ENCODE data around the gene SDK1. TPM values are rescaled to one million over a fixed set of nuclear protein-coding genes. Genes with fewer than 3 reads are reported as not detected.
"Not testable (repeated sequence)": the region's sequence is repeated elsewhere in the genome, so short reads cannot be mapped to it uniquely, and the experiment has no call there.

Gene SDK1
- total RNA-seq, 1 donor from 2014 or later = 1.1 TPM

DNA sequence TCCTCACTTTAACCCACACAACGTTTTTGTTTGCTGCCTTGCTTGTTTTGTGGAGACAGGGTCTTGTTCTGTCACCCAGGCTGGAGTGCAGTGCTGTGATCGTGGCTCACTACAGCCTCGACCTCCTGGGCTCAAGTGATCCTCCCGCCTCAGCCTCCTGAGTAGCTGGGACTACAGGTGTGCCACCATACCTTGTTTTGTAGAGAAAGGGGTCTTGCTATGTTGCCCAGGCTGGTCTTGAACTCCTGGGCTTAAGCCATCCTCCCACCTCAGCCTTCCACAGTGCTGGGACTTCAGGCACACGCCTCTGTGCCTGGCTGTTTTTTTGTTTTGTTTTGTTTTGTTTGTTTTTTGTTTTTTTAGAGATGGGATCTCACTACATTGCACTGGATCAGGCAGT, 935.8 kb downstream of the SDK1 start:
- DNase-seq (ENCODE audit: low read depth, low spot score) = not testable (repeated sequence)

DNA sequence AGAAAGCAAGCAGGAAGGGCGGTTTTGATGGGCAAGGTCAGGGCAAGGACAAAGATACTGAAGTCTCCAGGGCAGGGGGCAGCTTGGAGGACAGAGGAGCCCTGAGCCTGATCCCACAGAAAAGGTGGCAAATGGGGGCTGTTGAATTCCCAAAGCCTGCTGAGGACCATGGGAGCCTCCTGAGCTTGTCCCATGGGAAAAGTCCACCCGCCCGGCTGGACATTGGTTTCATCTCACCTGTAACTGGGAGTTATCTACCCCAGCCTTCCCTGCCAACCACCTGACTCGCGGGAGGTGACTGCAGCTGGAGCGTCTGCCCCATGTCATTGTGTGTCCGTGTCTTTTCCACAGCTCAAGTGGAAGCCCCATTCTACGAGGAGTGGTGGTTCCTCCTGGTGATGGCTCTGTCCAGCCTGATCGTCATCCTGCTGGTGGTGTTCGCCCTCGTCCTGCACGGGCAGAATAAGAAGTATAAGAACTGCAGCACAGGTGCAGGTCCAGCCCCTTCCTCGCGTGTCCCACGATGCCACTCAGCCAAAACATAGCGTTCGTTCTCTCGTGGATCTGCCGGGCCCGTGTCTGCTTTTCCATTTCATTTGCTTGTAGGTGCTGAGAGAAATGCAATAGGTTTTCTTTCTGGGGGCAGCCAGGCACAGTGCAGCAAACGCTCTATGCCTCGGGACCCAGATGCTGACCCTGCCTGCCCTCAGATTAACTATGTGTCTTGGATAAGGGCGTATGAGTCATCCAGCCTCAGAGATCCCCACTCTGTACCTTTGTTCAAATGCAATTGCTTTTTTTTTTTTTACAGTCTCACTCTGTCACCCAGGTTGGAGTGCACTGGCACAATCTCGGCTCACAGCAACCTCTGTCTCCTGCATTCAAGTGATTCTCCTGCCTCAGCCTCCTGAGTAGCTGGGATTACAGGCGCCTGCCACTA, 936.5 kb downstream of the SDK1 start:
- DNase-seq (ENCODE audit: low read depth, low spot score) = no peak

DNA sequence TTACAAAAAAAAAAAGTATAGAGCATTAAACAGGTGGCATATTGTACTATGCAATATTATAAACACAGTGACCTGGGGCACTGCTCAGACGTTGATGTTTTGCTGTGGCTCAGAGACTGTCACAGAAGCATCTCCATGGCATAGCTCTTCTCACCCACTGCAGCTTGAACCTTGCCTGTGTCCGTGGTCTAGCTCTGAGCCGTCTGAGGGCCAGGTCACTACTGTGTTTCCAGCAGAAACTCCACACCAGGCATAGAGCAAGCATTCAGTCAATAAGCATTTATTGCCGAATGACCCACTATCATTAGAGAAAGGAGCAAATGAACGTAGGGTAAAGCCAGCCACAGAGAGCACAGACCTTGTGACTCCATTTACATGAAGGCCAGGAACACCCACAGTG, 937.8 kb downstream of the SDK1 start:
- no peak for DNase-seq (ENCODE audit: low read depth, low spot score)

DNA sequence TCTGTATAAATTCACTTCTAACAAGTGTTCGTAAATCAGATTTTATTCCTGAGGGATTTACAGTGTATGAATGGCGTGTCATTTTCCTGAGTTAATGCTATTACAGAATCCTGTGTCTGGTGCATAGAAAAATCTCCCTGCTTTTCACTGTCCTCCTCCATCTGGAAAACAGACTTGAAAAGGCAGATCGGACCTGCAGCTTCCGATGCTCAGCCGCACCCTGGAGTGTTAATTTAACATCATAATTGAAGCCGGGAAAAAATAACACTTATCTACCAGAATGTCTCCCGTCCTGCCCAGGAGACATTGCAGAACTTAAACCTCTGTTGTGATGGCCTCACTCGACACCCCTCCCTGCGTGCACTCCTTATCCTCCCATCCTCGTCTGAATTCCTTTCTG, 939.0 kb downstream of the SDK1 start:
- no peak for DNase-seq (ENCODE audit: low read depth, low spot score)

DNA sequence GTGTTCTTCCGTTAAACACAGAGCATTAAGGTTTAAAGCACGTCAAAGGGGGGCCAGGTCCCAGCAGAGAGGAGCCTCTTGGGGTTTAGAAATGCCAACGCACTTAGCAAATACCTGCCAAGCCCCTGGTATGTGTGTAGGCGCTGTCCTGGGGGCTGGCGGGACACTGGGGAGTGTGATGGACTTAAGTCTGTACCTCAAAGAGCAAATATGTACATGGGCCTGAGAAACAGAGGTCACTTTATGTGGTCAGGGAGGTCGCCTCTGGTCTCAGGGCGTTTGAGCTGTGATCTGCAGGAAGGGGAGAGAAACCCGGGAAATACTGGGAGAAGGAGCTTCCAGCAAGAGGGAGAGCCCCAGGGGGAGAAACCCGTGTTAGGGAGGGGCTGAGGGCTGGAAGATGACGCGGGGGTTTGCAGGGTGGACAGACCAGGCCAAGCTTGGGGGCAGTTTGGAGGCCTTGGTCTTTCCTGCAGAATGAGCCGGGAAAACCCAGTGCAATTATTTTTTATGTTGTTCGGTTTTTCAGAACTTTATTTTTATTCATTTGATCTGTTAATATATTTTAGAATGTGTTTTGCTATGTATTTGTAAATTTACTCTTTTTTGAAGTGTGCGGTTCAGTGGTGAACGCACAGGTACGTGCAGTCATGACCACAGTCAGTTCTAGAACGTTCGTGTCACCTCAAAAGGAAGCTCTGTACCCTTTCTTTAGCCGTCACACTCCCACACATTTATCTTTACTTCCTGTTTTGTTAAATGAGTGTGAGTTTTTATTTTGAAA, 939.7 kb downstream of the SDK1 start:
- no peak for DNase-seq (ENCODE audit: low read depth, low spot score)

DNA sequence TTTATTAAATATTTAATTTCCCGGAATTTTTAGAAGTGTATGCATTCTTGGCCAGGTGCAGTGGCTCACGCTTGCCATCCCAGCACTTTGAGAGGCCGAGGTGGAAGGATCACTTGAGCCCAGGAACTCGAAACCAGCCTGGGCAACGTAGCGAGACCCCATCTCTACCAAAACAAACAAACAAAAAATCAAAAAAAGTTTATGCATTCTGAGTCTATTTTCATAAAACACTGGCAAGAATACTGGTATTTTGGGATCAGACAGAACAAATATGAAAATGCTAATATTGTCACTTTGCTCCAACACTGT, 940.2 kb downstream of the SDK1 start:
- no peak for DNase-seq (ENCODE audit: low read depth, low spot score)

DNA sequence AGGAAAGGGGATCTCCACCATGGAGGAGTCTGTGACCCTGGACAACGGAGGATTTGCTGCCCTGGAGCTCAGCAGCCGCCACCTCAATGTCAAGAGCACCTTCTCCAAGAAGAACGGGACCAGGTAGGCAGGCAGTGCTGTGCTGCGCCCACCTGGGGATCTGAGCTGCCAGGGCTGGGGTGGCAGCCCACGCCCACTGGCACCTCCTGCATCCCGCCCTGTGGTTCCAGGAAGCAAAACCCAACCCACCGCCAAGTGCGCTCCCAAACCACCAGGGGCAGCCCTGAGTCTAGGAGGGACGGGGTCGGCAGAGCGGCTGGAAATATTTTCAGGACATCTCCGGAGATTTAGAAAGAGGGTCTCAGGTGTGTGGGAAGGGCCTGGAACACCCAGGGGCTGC, 940.7 kb downstream of the SDK1 start:
- DNase-seq (ENCODE audit: low read depth, low spot score) = no peak

DNA sequence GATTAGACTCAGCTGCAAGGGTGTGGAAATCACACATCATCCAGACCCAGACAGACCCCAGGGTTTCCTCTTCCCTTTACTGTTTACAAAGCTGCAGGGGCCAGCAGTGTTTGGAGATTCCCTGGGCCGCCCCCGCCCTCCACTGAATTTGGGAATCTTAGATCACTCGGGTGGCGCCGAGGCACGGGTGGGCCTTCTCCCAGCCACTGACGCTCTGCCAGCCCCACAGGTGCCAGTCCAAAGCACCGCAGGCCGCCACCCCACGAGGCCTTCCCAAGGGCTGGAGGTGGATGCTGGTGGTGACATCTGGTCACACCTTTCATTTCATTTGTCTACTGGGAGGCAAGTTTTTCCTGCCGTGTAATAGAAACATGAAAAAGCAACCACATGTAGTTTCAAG, 941.7 kb downstream of the SDK1 start:
- no peak for DNase-seq (ENCODE audit: low read depth, low spot score)

DNA sequence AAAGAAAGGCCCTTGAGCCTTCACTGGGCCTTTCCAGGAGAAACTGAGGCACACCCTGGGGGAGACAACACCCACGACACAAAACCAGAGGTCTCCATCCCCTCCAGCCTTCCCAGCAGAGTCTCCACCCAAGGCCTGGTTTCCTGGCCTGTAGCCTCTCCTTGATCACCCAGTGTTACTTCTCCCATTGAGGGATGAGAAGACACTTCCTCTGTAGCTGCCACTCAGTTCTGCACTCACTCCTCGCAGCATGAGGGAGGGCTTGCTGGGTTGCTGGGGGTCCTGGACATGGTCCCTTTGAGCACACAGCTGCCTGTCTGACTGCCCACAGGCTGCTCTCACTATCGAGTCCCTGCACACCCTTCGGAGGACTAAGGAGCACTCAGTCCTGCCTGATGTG, 943.0 kb downstream of the SDK1 start:
- no peak for DNase-seq (ENCODE audit: low read depth, low spot score)

DNA sequence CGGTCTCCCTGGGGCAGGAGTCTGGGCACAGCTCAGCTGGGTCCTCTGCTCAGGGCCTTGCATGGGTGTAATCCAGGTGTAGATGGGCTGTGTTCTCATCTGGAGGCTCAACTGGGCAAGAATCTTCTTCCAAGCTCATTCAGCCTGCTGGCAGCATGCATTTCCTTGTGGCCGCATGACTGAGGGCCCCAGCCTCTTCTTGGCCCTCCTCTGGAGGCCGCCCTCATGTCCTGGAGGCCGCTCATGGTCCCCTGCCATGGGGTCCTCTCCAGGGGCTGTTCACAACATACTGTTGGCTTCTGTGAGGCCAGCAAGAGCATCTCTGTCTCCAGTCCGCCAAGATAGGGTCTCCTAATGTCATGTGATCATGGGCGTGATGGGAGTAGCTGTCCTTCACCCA, 943.6 kb downstream of the SDK1 start:
- DNase-seq (ENCODE audit: low read depth, low spot score) = no peak

DNA sequence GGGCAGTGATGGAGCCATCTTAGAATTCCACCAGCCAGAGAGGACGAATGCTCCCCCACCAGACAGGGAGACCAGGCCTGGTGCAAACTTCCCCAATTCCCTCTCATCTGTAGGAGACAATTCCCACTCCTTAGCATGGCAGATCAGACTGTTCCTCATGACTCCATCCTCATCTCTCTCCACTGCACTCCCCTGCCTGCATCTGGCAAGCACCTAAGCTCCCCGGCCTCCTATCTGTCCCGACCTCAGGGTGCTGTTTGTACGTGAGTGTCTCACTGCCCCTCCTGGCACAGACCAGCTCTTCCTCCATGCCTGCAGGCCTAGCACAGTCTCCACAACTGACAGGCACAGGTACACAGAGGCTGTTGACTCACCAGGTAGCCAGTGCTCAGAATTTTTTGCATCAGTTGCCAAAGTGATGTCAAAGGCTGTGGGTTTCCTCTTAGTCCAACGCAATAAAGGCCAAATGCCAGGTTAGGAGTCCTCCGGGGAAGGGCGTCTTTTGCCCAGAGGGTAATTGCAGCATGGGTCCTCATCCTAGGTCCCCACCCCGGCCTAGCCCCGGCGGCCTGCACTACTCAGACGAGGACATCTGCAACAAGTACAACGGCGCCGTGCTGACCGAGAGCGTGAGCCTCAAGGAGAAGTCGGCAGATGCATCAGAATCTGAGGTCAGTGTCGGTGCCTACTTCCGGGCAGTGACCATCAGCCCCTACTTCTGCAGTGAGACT, 944.2 kb downstream of the SDK1 start:
- no peak for DNase-seq (ENCODE audit: low read depth, low spot score)

DNA sequence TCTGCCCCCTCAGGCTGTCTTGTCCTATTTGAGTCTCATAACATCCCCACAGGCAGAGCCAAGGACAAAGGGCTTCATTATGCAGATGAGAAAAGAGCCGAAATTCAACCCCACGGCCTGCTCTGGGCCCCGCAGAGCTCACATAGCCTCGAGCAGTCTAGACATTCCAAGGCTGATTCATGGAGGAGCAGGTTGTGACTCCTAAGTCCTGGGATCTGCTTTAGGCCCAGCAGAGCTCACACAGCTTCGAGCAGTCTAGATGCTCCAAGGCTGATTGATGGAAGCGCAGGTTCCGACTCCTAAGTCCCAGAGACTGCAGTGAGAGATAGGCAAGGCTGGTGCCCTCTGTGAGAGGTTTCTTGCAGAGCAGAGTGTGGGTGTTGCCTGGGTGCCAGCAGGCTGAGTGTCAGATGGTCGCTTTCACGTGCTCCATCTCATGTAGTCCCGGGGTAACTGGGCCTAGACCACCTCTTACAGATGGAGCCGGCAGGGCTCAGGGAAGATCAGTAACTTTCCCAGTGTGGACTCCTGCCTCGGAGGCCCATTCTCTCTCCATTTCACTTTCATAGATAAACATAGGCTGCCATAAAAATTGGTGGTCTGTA, 944.9 kb downstream of the SDK1 start:
- no peak for DNase-seq (ENCODE audit: low read depth, low spot score)

DNA sequence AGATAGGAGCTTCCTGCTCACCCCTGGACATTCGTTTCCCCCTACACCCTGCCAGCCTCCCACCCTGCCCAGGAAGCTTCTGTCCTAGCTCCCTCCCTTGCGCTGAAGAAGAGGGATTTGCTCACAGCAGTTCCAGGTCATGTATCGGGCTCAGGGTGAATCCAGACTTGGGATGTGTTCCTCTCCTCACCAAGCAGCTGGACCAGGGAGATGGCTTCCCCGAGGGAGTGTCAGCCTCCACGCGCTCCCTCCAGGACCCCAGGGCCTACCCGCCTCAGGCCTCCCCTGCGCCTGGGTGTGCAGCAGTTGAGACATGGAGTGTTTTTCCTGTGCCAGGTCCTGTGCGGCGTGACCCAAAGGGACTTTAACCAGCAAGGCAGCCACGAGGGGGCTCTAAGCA, 945.5 kb downstream of the SDK1 start:
- no peak for DNase-seq (ENCODE audit: low read depth, low spot score)

DNA sequence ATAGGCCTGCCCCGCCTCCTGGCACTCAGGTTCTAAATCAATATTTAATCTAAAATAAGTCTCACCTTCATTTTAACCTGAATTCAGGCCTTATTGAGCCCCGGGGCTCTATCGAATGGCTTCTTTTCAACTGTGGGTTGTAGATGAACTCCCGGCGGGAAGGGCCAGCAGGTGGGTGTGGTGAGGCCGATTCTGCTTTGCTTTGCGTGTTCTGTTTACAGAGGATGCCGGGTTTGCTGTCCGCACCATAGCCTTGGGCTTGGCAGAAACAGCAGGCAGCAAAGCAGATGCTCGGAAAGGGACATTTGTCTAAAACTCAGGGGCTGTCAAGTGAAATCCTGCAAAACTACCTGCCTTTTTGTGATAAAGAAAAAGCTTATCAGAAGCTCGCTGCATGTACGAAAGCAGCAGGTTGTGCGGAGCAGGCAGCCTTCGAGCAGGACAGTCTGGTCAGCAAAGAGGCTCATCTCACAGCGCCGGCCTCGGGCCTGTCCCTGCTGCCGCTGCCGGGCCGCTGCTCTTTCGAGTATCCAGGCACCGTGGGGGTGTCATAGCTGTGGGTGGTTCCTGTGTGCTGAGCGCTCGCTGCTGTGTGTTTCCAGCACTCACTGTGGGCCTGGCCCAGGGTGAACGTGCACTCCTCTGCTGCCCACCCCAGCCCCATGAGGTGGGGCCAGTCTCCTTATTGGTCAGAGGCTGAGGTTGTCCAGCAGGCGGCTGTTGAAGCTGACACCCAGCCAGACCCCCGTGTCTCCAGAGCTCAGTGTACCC, 946.2 kb downstream of the SDK1 start:
- DNase-seq (ENCODE audit: low read depth, low spot score) = no peak

DNA sequence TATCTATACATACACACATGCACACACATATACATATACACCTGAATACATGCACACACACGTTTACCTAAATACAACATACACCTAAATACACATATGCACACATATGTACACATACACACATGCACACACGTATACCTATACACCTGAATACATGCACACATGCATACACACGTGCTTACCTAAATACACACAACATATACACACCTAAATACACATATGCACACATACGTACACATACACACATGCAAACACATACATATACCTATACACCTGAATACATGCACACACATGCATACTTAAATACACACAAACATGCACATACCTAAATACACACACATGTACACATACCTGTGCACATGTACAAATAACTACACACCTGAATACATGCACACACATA, 947.2 kb downstream of the SDK1 start:
- no peak for DNase-seq (ENCODE audit: low read depth, low spot score)

DNA sequence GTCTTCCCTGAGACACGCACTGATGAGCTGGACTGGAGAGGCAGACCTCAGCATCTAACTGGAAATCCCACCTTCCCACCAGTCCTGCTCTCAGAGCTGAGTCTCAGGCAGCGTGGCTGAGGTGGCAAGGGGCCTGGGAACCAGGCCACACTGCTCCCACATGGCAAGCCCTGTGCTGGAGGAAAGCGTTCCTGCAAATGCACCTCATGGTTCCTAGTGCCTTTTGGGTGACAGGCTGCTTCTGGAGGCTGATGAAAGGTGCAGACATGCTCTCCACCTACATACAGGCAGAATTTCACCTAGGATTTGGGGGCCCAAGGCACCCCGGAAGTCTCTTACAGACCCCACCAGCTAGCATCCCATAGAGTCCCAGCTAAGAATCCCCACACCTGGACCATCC, 948.2 kb downstream of the SDK1 start:
- no peak for DNase-seq (ENCODE audit: low read depth, low spot score)

DNA sequence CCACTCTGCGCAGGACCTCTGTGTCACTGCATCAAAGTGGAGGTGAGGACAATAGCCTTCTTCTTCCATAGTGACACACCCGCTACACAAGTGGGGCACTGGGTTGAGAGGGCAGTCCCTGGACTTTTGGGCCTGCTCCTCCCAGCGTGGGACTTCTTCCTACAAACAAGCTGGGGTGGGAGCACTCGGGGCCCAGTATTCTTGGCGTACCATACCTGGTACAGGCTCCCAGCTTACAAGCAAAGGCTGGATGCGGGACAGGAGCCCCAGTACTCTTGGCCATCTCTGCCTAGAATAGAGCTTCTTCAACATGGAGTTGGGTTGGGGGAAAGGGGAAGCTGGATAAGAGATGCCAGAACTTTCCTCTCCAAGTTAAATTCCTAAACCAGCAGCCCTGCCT, 954.3 kb downstream of the SDK1 start:
- no peak for DNase-seq (ENCODE audit: low read depth, low spot score)

DNA sequence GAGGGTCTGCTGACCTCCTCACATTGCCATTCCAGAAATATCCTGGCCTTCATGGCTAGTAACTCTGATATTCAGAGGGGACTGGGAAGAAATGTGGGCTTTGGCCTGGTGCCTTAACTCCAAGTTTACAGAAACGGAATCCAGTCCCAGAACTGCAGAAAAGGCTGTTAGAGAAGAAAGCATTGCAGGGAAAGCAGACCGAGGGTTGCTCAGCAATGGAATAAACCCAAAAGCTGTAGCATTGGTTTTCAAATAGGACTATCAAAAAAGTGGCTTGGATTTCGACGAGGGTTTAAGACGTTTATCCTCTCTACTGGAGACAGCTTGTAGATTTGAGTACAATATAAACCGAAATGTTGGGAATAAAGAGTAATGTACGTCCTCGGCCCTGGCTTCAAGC, 955.2 kb downstream of the SDK1 start:
- DNase-seq (ENCODE audit: low read depth, low spot score) = no peak

DNA sequence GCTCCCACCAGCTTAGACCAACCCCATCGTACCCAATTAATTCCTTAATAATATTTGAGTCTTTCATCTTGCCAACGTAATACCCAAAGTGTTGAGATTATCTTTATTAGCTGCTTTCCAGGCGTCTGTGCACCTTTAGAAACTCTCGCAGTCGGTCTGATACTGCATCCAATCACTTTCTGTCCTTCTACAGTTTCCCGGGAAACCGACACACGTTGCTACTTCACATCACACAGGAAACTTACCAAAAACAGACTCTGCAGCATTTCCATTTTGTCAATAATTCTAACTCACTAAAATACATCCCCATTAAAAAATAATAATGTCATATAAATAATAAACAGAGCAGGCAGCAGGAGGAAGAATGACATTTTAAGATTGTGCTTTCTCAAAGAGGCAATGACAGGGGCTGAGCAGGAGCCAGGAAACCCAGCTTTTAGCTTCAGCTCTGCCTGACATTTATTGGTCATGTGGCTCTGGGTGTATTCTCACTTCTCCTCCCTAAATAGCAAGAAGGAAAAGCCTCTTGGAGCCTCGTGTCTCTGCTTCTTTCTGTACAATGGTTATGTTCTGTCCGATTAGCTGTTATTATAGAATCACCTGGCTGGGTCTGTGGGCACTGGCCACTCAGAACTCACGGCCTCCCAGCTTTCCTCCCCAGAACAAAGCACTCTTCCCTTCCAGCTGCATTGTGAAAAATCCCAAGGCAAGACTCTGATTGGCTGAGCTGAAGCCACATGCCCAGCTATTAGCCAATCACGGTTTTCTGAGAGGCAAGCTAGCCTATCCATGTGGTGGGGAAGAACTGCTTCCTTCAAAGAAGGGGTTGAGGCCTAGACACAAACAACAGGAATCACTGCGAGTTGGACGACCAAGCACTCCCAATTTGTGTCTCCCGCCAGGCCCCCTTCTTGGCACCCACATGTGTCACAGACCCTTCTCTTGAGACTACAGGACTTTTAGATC, 956.4 kb downstream of the SDK1 start:
- no peak for DNase-seq (ENCODE audit: low read depth, low spot score)

DNA sequence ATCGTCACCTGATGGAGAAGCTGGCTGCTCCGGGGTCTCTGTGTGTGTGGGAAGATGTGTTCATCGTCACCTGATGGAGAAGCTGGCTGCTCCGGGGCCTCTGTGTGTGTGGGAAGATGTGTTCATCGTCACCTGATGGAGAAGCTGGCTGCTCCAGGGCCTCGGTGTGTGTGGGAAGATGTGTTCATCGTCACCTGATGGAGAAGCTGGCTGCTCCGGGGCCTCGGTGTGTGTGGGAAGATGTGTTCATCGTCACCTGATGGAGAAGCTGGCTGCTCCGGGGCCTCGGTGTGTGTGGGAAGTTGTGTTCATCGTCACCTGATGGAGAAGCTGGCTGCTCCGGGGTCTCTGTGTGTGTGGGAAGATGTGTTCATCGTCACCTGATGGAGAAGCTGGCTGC, 959.1 kb downstream of the SDK1 start:
- not testable (repeated sequence) for DNase-seq (ENCODE audit: low read depth, low spot score)
